HG03064 (cell line): Measurements from ENCODE around the gene MRI1.
"Not testable (repeated sequence)": the region's sequence is repeated elsewhere in the genome, so short reads cannot be mapped to it uniquely, and the experiment has no call there.

ENCODE experiments used
- ATAC-seq: cut with Tn5 transposase; IDR thresholded peaks from one replicate; pipeline ENCODE4 v1.9.1; 2021; ENCODE audit warnings: low read depth; ENCODE audit not compliant: unreplicated experiment

MRI1 gene

DNA sequence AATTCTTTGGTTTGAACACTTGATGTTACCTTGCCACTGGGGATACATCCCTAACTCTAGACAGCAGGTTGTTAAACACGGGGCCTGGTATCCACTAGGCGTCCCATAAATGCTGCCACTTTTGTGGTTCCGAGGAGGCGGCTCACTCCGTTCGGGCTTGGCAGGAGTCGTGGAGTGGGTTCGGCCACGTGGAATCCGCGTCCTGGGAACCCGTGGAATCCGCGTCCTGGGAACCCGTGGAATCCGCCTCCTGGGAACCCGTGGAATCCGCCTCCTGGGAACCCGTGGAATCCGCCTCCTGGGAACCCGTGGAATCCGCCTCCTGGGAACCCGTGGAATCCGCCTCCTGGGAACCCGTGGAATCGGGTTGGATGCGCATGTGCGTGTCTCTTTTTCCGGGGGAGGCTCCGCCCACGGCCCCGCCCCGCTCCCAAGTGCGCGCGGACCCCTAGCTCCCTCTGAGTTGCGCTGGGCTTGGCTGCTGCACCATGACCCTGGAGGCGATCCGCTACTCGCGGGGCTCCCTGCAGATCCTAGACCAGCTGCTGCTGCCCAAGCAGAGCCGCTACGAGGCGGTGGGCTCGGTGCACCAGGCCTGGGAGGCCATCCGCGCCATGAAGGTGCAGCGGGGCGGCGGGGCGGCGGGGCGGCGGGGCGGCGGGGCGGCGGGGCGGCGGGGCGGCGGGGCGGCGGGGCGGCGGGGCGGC is at the start of gene MRI1:
Gene MRI1 (plus strand): TSS at position 422 of the 707 bp plus-strand sequence. CDS start 67 bp downstream, at position 489.
- no peak for ATAC-seq

DNA sequence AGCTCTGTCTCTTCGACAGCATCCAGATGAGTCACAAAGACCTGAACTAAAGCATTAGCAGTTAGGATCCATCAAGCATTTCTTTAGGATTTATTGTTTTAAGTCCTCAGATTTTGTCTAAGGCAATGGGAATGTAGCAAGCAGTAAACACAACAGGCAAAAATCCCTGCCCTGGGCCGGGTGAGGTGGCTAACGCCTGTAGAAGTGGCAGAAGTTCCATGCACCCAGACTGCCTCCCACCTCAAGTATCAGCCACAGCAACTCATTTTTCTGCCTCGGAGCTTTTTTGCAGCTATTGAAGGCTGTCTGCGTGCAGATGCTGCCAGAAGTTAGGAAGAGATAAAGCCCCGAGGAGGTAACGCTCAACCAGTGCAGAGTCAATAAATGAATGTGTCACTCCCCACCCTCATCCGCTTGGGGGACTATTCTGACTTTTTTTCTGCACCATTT is 47.1 kb upstream of the MRI1 start:
- no peak for ATAC-seq

DNA sequence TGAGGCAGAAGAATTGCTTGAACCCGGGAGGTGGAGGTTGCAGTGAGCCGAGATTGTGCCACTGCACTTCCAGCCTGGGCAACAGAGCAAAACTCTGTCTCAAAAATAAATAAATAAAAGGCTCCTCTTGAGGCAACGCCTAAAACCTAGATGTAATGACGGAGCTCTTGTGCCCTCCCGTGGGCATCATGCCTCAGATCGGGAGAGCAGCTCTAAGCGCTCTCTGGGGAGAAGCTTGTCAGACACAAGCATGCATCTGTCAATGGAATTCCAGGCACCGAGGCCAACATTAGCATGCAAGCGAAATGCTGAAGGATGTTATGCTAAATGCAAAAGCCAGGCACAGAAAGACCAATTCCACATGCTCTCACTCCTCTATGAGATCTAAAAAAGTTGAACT is 45.6 kb upstream of the MRI1 start:
- ATAC-seq, result no peak

- ATAC-seq, result no peak
Observed at GRCh38 chr19:13722146-13722545, 42.2 kb upstream of the MRI1 start.

DNA sequence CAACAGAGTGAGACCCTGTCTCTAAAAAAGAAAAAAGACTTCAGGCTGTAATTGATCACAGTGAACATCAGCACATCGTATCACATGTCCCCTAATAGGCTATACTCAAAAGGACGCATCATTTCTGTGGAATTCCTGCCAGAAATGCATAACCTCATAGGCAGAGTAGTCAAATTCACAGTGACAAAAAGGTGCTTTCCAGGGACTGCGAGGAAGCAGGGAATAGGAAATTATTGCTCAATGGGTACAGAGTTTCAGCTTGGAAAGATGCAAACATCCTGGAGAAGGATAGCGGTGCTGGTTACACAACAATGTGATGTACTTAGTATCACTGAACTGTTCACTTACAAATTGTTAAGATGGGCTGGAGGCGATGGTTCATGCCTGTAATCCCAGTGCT is 41.1 kb upstream of the MRI1 start:
- no peak for ATAC-seq

GRCh38 chr19:13726323-13726722 is 38.0 kb upstream of the MRI1 start:
- no peak for ATAC-seq

- ATAC-seq, result no peak
Observed at GRCh38 chr19:13727798-13728197, 36.5 kb upstream of the MRI1 start.

DNA sequence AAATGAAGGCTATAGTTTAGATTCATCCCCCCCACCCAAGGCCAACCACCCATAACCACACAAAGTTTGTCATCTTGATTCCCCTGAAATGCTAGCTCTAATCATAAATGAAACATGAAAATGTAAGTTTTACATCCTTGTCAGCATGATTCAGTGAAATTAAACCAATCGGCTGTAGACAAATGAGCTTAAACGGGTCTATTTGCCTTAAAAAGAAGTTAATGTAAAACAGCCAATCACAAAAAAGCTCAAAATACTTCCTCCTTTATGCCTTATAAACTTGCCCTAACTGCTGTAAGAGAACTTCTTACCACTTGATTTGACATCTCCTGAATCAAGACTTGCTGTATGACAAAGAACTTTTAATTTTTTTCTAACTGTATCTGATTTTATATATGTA is 34.5 kb upstream of the MRI1 start:
- no peak for ATAC-seq

- ATAC-seq, result peak; percentile 81
Observed at GRCh38 chr19:13731147-13731964, 33.0 kb upstream of the MRI1 start.

DNA sequence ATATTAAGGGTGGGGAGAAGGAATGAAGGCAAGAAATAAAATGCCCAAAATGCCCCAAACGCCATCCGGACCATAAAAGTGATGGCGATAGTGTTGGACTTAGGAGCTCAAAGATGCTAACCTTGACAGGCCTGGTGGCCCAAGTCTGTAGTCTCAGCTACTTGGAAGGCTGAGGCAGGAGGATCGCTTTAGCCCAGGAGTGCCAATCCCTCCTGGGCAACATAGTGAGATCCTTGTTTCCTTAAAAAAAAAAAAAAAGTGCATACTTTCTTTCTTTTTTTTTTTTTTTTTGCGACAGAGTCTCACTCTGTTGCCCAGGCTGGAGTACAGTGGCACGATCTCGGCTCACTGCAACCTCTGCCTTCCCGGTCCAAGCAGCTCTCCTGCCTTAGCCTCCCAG is 32.0 kb upstream of the MRI1 start:
- no peak for ATAC-seq

DNA sequence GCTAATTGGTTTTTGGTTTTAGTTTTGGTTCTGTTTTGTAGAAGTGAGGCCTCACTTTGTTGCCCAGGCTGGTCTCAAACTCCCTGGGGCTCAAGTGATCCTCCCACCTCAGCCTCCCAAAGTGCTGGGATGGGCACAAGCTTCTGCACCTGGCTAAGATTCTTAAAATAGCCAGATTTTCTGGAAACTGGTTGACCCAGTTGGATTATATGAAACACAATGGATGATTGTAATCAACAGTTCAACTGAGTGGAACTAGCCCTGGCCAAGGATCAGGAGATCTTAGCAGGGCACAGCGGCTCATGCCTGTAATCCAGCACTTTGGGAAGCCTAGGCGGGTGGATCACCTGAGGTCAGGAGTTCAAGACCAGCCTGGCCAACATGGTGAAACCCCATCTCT is 29.6 kb upstream of the MRI1 start:
- ATAC-seq, result no peak

- ATAC-seq, result no peak
Observed at GRCh38 chr19:13738073-13738472, 26.2 kb upstream of the MRI1 start.

DNA sequence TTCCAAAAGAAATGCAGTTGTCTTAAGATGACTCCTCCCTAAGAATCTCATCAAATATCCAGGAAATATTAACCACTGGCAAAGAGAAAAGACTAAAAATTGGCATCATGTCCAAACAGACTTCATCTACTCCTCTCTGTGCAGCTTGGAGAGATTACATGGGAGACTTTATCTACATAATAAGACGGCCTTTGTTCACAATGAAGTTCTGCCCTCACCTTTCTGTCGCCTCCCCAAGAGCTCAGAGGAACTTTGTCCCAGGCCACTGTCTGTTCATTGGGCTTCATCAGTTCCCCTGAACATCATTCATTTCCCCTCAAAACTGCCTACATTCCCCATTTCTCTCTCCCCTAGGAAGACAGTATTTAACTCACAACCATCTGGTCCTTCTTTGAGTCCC is 22.4 kb upstream of the MRI1 start:
- ATAC-seq, result no peak

- ATAC-seq, result no peak
Observed at GRCh38 chr19:13742756-13743155, 21.6 kb upstream of the MRI1 start.

- no peak for ATAC-seq
Observed at GRCh38 chr19:13744174-13744573, 20.1 kb upstream of the MRI1 start.

DNA sequence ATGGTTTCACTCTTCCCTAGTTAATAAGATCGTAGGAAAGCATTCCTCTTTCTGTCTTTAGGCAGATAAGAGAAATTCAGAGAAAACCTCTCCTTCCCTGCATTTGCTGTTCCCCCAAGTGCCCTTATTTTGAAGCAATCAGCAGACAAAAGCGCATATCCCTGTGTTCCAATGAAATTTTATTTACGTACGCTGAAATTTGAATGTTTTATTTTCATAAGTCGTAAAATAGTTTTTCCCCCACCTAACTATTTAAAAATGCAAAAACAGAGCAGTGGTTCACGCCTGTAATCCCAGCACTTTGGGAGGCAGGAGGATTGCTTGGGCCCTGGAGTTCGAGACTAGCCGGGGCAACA is 17.2 kb upstream of the MRI1 start:
- no peak for ATAC-seq

DNA sequence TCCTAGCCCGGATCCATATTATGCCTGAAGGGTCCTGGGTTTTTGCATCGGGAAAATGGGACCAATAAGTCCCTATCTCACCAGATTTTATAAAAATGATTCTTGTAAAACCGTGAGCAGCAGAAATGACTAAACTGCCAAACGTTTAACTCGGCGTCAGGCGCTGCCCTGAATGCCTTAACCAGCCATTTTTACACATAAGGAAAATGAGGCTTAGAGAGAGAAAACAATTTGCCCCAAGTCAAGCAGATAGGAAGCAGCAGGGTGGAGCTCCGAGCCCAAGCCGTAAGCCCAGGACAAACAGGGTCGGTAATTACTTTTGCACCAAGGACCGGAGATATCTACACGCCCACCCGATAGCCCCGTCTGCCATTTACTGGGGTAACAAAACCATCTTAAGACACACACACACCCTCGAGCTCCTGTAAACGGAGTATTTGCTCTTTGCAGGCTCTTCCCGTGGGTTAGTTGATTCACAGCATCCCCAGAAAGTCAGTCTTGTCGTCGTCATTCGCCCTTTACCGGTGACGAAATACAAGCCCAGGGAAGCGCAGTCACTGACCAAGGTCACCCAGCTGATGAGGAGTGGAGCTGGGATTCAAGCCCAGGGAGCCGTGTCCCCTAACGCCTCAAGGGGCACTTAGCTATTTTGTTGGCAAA is 16.0 kb upstream of the MRI1 start:
- no peak for ATAC-seq

GRCh38 chr19:13751436-13751835 is 12.9 kb upstream of the MRI1 start:
- no peak for ATAC-seq

GRCh38 chr19:13753622-13754021 is 10.7 kb upstream of the MRI1 start:
- not testable (repeated sequence) for ATAC-seq

- no peak for ATAC-seq
Observed at GRCh38 chr19:13756210-13756609, 8.1 kb upstream of the MRI1 start.
